Breast epithelium (tissue), 3 donors: ENCODE data around the gene METTL6.

ENCODE experiments used
- CTCF ChIP-seq, 3 donors: fragments of 450-650 bp; IDR thresholded peaks; one replicate each; pipeline ENCODE4 v1.5.1; 2016 to 2017; ENCODE audit warnings: antibody characterized with exemption in 3 of 3, mild to moderate bottlenecking in 3 of 3, moderate library complexity in 3 of 3
- POLR2A ChIP-seq: fragments of 450-650 bp; IDR thresholded peaks from one replicate; pipeline ENCODE4 v1.6.1; 2016; ENCODE audit warnings: antibody characterized with exemption, mild to moderate bottlenecking, moderate library complexity
- POLR2AphosphoS5 ChIP-seq, 3 donors: sonication (generic); formaldehyde crosslinking; IDR thresholded peaks; one replicate each; pipeline ENCODE4 v1.6.1; 2017; ENCODE audit warnings: antibody characterized with exemption in 3 of 3

- TF ChIP-seq POLR2AphosphoS5 (IDR thresholded peaks at IDR 0.05) (no peak), CTCF (IDR thresholded peaks at IDR 0.05) (no peak), POLR2A (no peak)
Observed at GRCh38 chr3:15385901-15386653, 41.3 kb downstream of the METTL6 start.
